HEK293 (cell line): ENCODE results near the gene CADPS.

Experiments
- CTCF ChIA-PET: fragments of 350-600 bp; formaldehyde crosslinking; extraction: SDS; loops from one replicate; lab custom pipeline; 2021; ENCODE audit warnings: antibody characterized with exemption; lab: Yijun Ruan, JAX
- POLR2A ChIA-PET: fragments of 300-600 bp; formaldehyde crosslinking; extraction: SDS; loops from one replicate; lab custom pipeline; 2020; ENCODE audit warnings: antibody characterized with exemption, inconsistent platforms; lab: Yijun Ruan, JAX
- H3K27ac ChIP-seq: fragments of 200-500 bp; sonication (Bioruptor generic); 2 replicates; pipeline ENCODE4 v1.5.1; 2014; ENCODE audit warnings: low read depth, low read length, control low read depth, inconsistent platforms; ENCODE audit errors: extremely low read depth
- H3K36me3 ChIP-seq, 2 experiments: fragments of 200-500 bp in 1 of 2; sonication (Bioruptor generic) in 1 of 2; 1 replicate in 1 of 2; 2 replicates in 1 of 2; pipeline ENCODE4 v1.5.1; 2014 to 2017; ENCODE audit warnings: inconsistent platforms in 2 of 2, low read length in 2 of 2; ENCODE audit not compliant: control insufficient read depth in 2 of 2, insufficient read depth in 1 of 2
- H3K4me1 ChIP-seq: fragments of 200-500 bp; sonication (Bioruptor generic); 2 replicates; pipeline ENCODE4 v1.5.1; 2014; ENCODE audit warnings: mild to moderate bottlenecking, low read length, inconsistent platforms; ENCODE audit not compliant: control insufficient read depth, insufficient read depth
- H3K4me3 ChIP-seq: 2 replicates; pipeline ENCODE4 v1.5.1; 2011; ENCODE audit warnings: low read depth, mild to moderate bottlenecking, control low read depth, low read length, moderate library complexity
- H3K9me3 ChIP-seq: fragments of 200-500 bp; sonication (Bioruptor generic); 2 replicates; pipeline ENCODE4 v1.5.1; 2014; ENCODE audit warnings: low read depth, low read length, inconsistent platforms; ENCODE audit not compliant: control insufficient read depth, insufficient read depth
- ELK4 ChIP-seq: IDR thresholded peaks from 2 replicates; pipeline ENCODE4 v1.6.1; 2011; ENCODE audit warnings: mild to moderate bottlenecking, low read depth, low read length, borderline replicate concordance
- GLI2 ChIP-seq: fragments of 450-650 bp; formaldehyde crosslinking; IDR thresholded peaks from 2 replicates; pipeline ENCODE4; 2017; ENCODE audit warnings: missing biosample characterization, missing genetic modification characterization, low read depth, borderline replicate concordance
- GLI4 ChIP-seq: fragments of 450-650 bp; formaldehyde crosslinking; IDR thresholded peaks from 2 replicates; pipeline ENCODE4 v1.5.1; 2016; ENCODE audit warnings: missing biosample characterization, missing genetic modification characterization
- KLF10 ChIP-seq: fragments of 450-650 bp; IDR thresholded peaks from 2 replicates; pipeline ENCODE4 v1.5.1; 2018; ENCODE audit warnings: missing biosample characterization, mild to moderate bottlenecking, missing genetic modification characterization
- KLF16 ChIP-seq: fragments of 450-650 bp; formaldehyde crosslinking; IDR thresholded peaks from 2 replicates; pipeline ENCODE4 v1.5.1; 2017; ENCODE audit warnings: missing biosample characterization, missing genetic modification characterization
- REPIN1 ChIP-seq: fragments of 450-650 bp; formaldehyde crosslinking; IDR thresholded peaks from 2 replicates; pipeline ENCODE4 v1.5.1; 2017; ENCODE audit warnings: missing biosample characterization, missing genetic modification characterization, low read depth
- SP7 ChIP-seq: fragments of 450-650 bp; formaldehyde crosslinking; IDR thresholded peaks from 2 replicates; pipeline ENCODE4 v1.5.1; 2016; ENCODE audit warnings: missing biosample characterization, missing genetic modification characterization
- YY1 ChIP-seq: fragments of 450-650 bp; formaldehyde crosslinking; IDR thresholded peaks from 2 replicates; pipeline ENCODE4 v1.5.1; 2018; ENCODE audit warnings: missing biosample characterization, missing genetic modification characterization
- YY2 ChIP-seq: fragments of 450-650 bp; formaldehyde crosslinking; IDR thresholded peaks from 2 replicates; pipeline ENCODE4 v1.5.1; 2016; ENCODE audit warnings: missing biosample characterization, missing genetic modification characterization
- ZBTB17 ChIP-seq: fragments of 450-650 bp; formaldehyde crosslinking; IDR thresholded peaks from 2 replicates; pipeline ENCODE4 v1.5.1; 2016; ENCODE audit warnings: missing biosample characterization, missing genetic modification characterization
- ZBTB7A ChIP-seq: fragments of 450-650 bp; formaldehyde crosslinking; IDR thresholded peaks from 2 replicates; pipeline ENCODE4 v1.5.1; 2016; ENCODE audit warnings: low read depth, missing biosample characterization, missing genetic modification characterization
- ZNF114 ChIP-seq: fragments of 450-650 bp; formaldehyde crosslinking; IDR thresholded peaks from 2 replicates; pipeline ENCODE4 v1.5.0; 2017; ENCODE audit warnings: missing biosample characterization, missing genetic modification characterization
- ZNF132 ChIP-seq: fragments of 450-650 bp; formaldehyde crosslinking; IDR thresholded peaks from 2 replicates; pipeline ENCODE4 v1.5.1; 2017; ENCODE audit warnings: missing biosample characterization, missing genetic modification characterization, borderline replicate concordance
- ZNF155 ChIP-seq: fragments of 450-650 bp; formaldehyde crosslinking; IDR thresholded peaks from 2 replicates; pipeline ENCODE4 v1.5.1; 2016; ENCODE audit warnings: missing biosample characterization, missing genetic modification characterization
- ZNF24 ChIP-seq: fragments of 450-650 bp; formaldehyde crosslinking; IDR thresholded peaks from 2 replicates; pipeline ENCODE4 v1.5.1; 2016; ENCODE audit warnings: missing biosample characterization, missing genetic modification characterization
- ZNF292 ChIP-seq: fragments of 450-650 bp; formaldehyde crosslinking; IDR thresholded peaks from 2 replicates; pipeline ENCODE4 v1.5.1; 2016; ENCODE audit warnings: low read depth, missing biosample characterization, missing genetic modification characterization, borderline replicate concordance
- ZNF335 ChIP-seq: fragments of 450-650 bp; formaldehyde crosslinking; conservative IDR thresholded peaks from 2 replicates; pipeline ENCODE4 v1.5.1; 2016; ENCODE audit warnings: missing biosample characterization, missing genetic modification characterization
- ZNF350 ChIP-seq: fragments of 450-650 bp; formaldehyde crosslinking; IDR thresholded peaks from 2 replicates; pipeline ENCODE4 v1.5.0; 2017; ENCODE audit warnings: missing biosample characterization, mild to moderate bottlenecking, missing genetic modification characterization
- ZNF366 ChIP-seq: fragments of 450-650 bp; formaldehyde crosslinking; conservative IDR thresholded peaks from 2 replicates; pipeline ENCODE4 v1.5.1; 2016; ENCODE audit warnings: missing biosample characterization, missing genetic modification characterization
- ZNF426 ChIP-seq: fragments of 450-650 bp; formaldehyde crosslinking; IDR thresholded peaks from 2 replicates; pipeline ENCODE4 v1.5.1; 2017; ENCODE audit warnings: missing biosample characterization, missing genetic modification characterization, mild to moderate bottlenecking, inconsistent platforms, moderate library complexity
- ZNF48 ChIP-seq: fragments of 450-650 bp; formaldehyde crosslinking; IDR thresholded peaks from 2 replicates; pipeline ENCODE4 v1.5.1; 2016; ENCODE audit warnings: missing biosample characterization, missing genetic modification characterization
- ZNF501 ChIP-seq: fragments of 450-650 bp; formaldehyde crosslinking; IDR thresholded peaks from 2 replicates; pipeline ENCODE4 v1.5.1; 2016; ENCODE audit warnings: missing biosample characterization, missing genetic modification characterization
- ZNF510 ChIP-seq: fragments of 450-650 bp; formaldehyde crosslinking; IDR thresholded peaks from 2 replicates; pipeline ENCODE4 v1.5.1; 2018; ENCODE audit warnings: mild to moderate bottlenecking, missing genetic modification characterization, missing biosample characterization; ENCODE audit not compliant: insufficient replicate concordance
- ZNF558 ChIP-seq: fragments of 450-650 bp; formaldehyde crosslinking; IDR thresholded peaks from 2 replicates; pipeline ENCODE4 v1.5.1; 2016; ENCODE audit warnings: missing biosample characterization, missing genetic modification characterization
- ZNF585B ChIP-seq: fragments of 450-650 bp; formaldehyde crosslinking; IDR thresholded peaks from 2 replicates; pipeline ENCODE4 v1.5.1; 2016; ENCODE audit warnings: missing biosample characterization, missing genetic modification characterization
- ZNF629 ChIP-seq: fragments of 450-650 bp; formaldehyde crosslinking; IDR thresholded peaks from 2 replicates; pipeline ENCODE4 v1.5.1; 2017; ENCODE audit warnings: missing biosample characterization, missing genetic modification characterization
- ZNF654 ChIP-seq: fragments of 450-650 bp; formaldehyde crosslinking; IDR thresholded peaks from 2 replicates; pipeline ENCODE4 v1.5.1; 2016; ENCODE audit warnings: low read depth, missing biosample characterization, missing genetic modification characterization
- ZNF660 ChIP-seq: fragments of 450-650 bp; IDR thresholded peaks from 2 replicates; pipeline ENCODE4 v1.5.1; 2018; ENCODE audit warnings: missing biosample characterization, mild to moderate bottlenecking, missing genetic modification characterization
- ZNF768 ChIP-seq: fragments of 450-650 bp; formaldehyde crosslinking; IDR thresholded peaks from 2 replicates; pipeline ENCODE4 v1.5.1; 2018; ENCODE audit warnings: missing biosample characterization, mild to moderate bottlenecking, missing genetic modification characterization
- TF ChIP-seq, protein P1 (sequence below): fragments of 450-650 bp; formaldehyde crosslinking; IDR thresholded peaks from 2 replicates; pipeline ENCODE4 v1.5.1; 2017; ENCODE audit warnings: missing biosample characterization, mild to moderate bottlenecking, missing genetic modification characterization, moderate library complexity

Gene CADPS

DNA sequence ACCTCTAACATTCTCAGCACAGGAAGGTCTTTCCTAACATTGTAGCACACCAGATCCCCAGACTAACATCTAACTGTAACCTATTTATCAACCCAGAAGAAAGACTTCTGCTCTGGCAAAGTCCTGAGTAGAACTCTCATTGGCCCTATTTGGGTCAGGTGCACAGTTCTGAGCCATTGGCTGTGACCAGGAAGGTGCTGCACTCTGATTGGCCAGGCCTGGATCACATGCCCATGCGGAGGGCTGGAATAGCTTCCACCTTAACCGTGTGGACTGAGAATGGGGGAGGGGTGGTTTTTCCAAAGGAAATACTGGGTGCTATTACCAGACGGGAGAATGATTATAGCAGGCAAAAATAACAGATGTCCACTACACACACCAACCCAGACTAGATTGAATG lies 513.4 kb downstream of the CADPS start (continued):
- TF ChIP-seq ZNF558 (no peak), GLI4 (tag by site-specific recombination) (no peak), SP7 (tag by site-specific recombination) (no peak), ZNF114 (tag by site-specific recombination) (no peak), ZNF426 (tag by site-specific recombination) (no peak), ZNF350 (tag by site-specific recombination) (no peak), ZNF366 (no peak)

GRCh38 chr3:62361261-62361660 lies 514.0 kb downstream of the CADPS start:
- POLR2A ChIA-PET = no interaction called here
- no peaks in the 10 kb centered on the region for H3K4me1 ChIP-seq
- no peaks in the 10 kb centered on the region for H3K36me3 ChIP-seq
- H3K9me3 ChIP-seq = no peaks in the 10 kb centered on the region
- TF ChIP-seq ZNF768 (no peak), ZNF629 (tag by site-specific recombination) (no peak), YY2 (no peak), ZNF654 (tag by site-specific recombination) (no peak), KLF16 (tag by site-specific recombination) (no peak), ZNF558 (no peak), GLI2 (tag by site-specific recombination) (no peak)
- TF ChIP-seq, protein P1, sequence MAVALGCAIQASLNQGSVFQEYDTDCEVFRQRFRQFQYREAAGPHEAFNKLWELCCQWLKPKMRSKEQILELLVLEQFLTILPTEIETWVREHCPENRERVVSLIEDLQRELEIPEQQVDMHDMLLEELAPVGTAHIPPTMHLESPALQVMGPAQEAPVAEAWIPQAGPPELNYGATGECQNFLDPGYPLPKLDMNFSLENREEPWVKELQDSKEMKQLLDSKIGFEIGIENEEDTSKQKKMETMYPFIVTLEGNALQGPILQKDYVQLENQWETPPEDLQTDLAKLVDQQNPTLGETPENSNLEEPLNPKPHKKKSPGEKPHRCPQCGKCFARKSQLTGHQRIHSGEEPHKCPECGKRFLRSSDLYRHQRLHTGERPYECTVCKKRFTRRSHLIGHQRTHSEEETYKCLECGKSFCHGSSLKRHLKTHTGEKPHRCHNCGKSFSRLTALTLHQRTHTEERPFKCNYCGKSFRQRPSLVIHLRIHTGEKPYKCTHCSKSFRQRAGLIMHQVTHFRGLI (tag by site-specific recombination) = no peak
- no peak overlapping the region for H3K4me3 ChIP-seq
- H3K27ac ChIP-seq = no peak overlapping the region
- CTCF ChIA-PET = no interaction called here

DNA sequence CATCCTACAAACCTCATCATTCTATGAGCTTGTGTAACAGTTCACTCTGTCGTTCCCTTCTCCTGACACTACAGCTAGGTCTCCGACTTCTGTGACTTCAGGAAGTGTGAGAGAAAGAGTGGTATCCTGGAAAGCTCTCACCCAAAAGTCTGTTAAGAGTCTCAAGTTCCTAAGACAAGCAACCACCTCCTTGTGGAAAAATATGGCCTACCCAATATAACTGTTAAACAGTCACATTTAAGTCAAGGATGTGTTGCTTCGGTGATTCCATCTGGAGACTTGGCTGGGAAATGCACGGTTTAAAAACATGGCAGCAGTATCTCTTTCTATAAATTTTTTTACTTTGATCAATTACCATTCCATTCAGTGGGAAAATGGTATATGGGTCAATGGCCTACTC lies 515.7 kb downstream of the CADPS start:
- Histone ChIP-seq H3K4me3 (no peak overlapping the region), H3K9me3 (no peaks in the 10 kb centered on the region)
- CTCF ChIA-PET = no interaction called here
- TF ChIP-seq REPIN1 (tag by site-specific recombination) = no peak
- TF ChIP-seq, all 188 proteins: peak for 0
- Histone ChIP-seq H3K36me3 (no peaks in the 10 kb centered on the region), H3K27ac (no peak overlapping the region), H3K4me1 (no peaks in the 10 kb centered on the region)
- POLR2A ChIA-PET = no interaction called here

DNA sequence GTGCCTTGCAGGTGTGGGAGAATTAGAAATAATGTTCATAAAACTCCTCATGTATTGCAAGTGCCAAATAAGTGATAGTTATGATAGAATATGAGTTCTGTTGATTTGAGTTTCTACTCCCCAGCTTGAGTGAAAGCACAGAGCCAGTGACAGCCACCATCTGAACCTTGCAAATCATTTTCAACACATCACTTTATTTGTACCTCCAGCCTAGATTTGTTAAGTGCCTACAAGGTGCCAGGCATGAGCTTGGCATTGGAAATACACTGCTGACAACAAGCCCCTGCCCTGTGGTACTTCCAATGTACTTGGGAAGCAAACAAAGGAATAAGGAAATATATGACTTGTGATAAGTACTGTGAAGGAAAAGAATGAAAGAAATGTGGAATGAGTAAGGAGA lies 518.9 kb downstream of the CADPS start:
- H3K9me3 ChIP-seq = no peaks in the 10 kb centered on the region
- ChIA-PET CTCF (interaction anchor here (0.5 kb wide), 1 partner anchor 44 kb away, joined by 3 read pairs; no protein-coding TSS in a partner anchor), POLR2A (no interaction called here)
- H3K4me1 ChIP-seq = no peaks in the 10 kb centered on the region
- H3K4me3 ChIP-seq = no peak overlapping the region
- no peaks in the 10 kb centered on the region for H3K36me3 ChIP-seq
- H3K27ac ChIP-seq = no peak overlapping the region
- TF ChIP-seq ZNF114 (tag by site-specific recombination) (no peak), ELK4 (no peak), YY1 (tag by site-specific recombination) (no peak), ZNF585B (no peak), KLF10 (tag by site-specific recombination) (no peak), ZNF48 (tag by site-specific recombination) (no peak), ZBTB7A (tag by site-specific recombination) (no peak), ZNF132 (no peak), ZNF510 (no peak), ZNF335 (tag by site-specific recombination) (no peak), ZNF660 (tag by site-specific recombination) (no peak), ZNF155 (tag by site-specific recombination) (no peak), ZNF292 (tag by site-specific recombination) (no peak), ZNF501 (tag by site-specific recombination) (no peak), ZNF24 (tag by site-specific recombination) (no peak), ZBTB17 (tag by site-specific recombination) (no peak)
- TF ChIP-seq, protein P1 (tag by site-specific recombination) = no peak
